ENCODE measurements around the gene CCDC81. TPM values are rescaled to one million over a fixed set of nuclear protein-coding genes. Genes with fewer than 3 reads are reported as not detected.

Gene CCDC81
- total and polyA plus RNA-seq, 2 of the 13 experiments (the other 11 are each of a cell fraction or from before 2014, with no cell fraction given) = 0.15 to 0.22 TPM

DNA sequence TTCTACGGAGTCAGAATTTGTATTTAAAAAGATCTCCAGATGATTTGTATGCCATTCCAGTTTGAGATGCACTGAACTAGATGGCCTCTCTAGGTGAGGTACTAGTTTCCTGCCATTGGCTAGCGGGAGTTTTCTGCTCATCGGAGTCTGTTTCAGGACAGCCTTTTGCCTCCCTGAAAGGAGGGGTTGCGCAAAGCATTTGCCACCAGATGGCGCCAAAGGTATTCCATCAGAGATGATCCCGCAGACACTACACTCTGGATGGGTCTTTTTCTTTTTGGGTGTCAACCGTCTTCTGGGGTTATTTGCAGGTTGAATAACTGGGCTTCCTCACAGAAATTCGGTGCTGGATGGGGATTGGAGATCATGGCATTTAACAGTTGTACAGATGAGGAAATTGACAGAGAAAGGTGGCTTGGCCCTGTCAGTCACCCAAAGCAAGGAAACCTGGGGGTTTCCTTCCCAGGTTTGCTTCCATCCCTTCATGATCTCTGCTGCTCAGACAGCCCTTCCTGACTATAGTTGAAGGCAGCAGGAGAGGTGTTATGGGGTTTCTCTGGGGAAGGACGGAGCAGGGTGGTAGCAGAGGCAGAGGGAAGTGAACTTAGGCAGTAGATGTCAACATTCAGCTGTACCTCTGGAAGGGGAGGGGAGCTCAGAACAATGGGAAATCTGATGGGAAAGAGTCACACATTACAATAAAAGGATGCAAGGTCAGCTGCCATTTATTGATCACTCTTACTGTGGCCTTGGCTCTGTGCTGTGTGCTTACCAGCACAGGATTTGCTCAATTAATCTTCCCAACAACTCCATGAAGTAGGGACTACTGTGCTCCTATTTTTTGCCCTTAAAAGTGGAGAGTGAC is 81.6 kb downstream of the CCDC81 start (continued):
- TF ChIP-seq FUBP1 (CRISPR knock-in tag; IDR thresholded peaks at IDR 0.05; ENCODE audit: borderline replicate concordance) = no peak
- no peak for TF ChIP-seq ZNF691 (CRISPR knock-in tag; IDR thresholded peaks at IDR 0.05; ENCODE audit: borderline replicate concordance, low read depth)
- TF ChIP-seq ZNF713 (CRISPR knock-in tag; IDR thresholded peaks at IDR 0.05) = no peak
- TF ChIP-seq ZNF772 (CRISPR knock-in tag; IDR thresholded peaks at IDR 0.05) = 0 out of 2 replicates have a peak, but pooled peaks have one; percentile 28
- TF ChIP-seq, protein P1, sequence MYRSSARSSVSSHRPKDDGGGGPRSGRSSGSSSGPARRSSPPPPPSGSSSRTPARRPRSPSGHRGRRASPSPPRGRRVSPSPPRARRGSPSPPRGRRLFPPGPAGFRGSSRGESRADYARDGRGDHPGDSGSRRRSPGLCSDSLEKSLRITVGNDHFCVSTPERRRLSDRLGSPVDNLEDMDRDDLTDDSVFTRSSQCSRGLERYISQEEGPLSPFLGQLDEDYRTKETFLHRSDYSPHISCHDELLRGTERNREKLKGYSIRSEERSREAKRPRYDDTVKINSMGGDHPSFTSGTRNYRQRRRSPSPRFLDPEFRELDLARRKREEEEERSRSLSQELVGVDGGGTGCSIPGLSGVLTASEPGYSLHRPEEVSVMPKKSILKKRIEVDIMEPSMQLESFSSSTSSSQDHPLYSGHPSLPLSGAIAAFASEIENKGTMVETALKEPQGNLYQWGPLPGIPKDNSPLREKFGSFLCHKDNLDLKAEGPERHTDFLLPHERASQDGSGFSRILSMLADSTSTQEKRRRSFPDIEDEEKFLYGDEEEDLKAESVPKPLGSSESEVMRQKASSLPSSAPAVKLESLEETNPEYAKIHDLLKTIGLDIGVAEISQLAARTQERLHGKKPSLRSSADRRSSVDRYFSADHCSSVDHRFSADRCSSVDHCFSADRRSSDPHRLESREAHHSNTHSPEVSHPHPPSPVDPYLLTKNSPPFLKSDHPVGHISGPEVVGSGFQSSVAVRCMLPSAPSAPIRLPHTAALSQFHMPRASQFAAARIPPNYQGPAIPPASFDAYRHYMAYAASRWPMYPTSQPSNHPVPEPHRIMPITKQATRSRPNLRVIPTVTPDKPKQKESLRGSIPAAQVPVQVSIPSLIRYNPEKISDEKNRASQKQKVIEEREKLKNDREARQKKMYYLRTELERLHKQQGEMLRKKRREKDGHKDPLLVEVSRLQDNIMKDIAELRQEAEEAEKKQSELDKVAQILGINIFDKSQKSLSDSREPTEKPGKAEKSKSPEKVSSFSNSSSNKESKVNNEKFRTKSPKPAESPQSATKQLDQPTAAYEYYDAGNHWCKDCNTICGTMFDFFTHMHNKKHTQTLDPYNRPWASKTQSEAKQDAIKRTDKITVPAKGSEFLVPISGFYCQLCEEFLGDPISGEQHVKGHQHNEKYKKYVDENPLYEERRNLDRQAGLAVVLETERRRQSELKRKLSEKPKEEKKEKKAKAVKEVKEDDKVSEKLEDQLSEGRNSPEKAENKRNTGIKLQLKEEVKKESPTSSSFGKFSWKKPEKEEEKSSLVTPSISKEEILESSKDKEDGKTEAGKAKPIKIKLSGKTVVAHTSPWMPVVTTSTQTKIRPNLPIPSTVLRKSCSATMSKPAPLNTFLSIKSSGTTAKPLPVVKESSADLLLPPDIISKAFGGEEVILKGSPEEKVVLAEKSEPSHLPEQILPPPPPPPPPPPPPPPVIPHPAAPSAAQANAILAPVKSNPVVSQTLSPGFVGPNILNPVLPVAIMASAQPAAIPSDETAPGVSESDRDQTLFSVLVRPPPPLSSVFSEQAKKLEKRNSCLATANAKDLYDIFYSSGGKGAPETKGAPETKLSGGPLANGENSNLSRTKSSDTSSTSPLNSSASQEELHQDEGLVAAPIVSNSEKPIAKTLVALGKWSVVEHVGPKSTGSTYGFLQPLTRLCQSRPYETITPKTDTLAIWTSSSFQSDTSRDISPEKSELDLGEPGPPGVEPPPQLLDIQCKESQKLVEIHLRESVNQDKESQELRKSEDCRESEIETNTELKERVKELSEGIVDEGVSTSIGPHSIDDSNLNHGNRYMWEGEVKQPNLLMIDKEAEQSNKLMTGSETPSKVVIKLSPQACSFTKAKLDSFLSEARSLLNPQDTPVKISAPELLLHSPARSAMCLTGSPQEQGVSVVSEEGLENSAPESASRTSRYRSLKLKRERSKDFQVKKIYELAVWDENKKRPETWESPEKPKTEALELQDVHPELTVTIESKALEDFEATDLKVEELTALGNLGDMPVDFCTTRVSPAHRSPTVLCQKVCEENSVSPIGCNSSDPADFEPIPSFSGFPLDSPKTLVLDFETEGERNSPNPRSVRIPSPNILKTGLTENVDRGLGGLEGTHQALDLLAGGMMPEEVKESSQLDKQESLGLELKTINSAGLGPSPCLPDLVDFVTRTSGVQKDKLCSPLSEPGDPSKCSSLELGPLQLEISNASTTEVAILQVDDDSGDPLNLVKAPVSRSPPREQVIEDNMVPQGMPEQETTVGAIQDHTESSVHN (CRISPR knock-in tag; IDR thresholded peaks at IDR 0.05) = no peak
- TF ChIP-seq, protein P2, sequence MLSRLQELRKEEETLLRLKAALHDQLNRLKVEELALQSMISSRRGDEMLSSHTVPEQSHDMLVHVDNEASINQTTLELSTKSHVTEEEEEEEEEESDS (CRISPR knock-in tag; IDR thresholded peaks at IDR 0.05; ENCODE audit: borderline replicate concordance) = no peak
- TF ChIP-seq ZNF577 (CRISPR knock-in tag; IDR thresholded peaks at IDR 0.05; ENCODE audit: borderline replicate concordance, low read depth) = no peak
- no peak for TF ChIP-seq SRSF9 (IDR thresholded peaks at IDR 0.05; ENCODE audit: borderline replicate concordance, insufficient read depth, low read depth, low read length, poor library complexity, severe bottlenecking)
- no peak for TF ChIP-seq ZNF33A (CRISPR knock-in tag; IDR thresholded peaks at IDR 0.05; ENCODE audit: borderline replicate concordance)
- TF ChIP-seq RAD21 (CRISPR knock-in tag; IDR thresholded peaks at IDR 0.05) = peak; percentile 86
- TF ChIP-seq, protein P3, sequence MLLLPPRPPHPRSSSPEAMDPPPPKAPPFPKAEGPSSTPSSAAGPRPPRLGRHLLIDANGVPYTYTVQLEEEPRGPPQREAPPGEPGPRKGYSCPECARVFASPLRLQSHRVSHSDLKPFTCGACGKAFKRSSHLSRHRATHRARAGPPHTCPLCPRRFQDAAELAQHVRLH (CRISPR knock-in tag; IDR thresholded peaks at IDR 0.05; ENCODE audit: borderline replicate concordance, low read depth) = no peak
- no peak for TF ChIP-seq MYNN (CRISPR knock-in tag; IDR thresholded peaks at IDR 0.05; ENCODE audit: low read depth)
